ENCODE data around the gene CYTIP.
"Not testable (repeated sequence)": the region's sequence is repeated elsewhere in the genome, so short reads cannot be mapped to it uniquely, and the experiment has no call there.

Gene CYTIP

GRCh38 chr2:157368508-157368907 lies 75.4 kb downstream of the CYTIP start:
- DNase-seq (ENCODE audit: low read depth, low spot score), result not testable (repeated sequence)

GRCh38 chr2:157367704-157368103 lies 76.2 kb downstream of the CYTIP start:
- no peak for DNase-seq (ENCODE audit: low read depth, low spot score)
